Measurements from ENCODE around the gene GJD4. TPM values are rescaled to one million over a fixed set of nuclear protein-coding genes. Genes with fewer than 3 reads are reported as not detected.

Gene GJD4
- polyA plus RNA-seq, 1 donor from 2014 or later, result not detected

GRCh38 chr10:35657621-35658020 is 52.5 kb downstream of the GJD4 start:
- no peak for TF ChIP-seq SMC3 (conservative IDR thresholded peaks at IDR 0.05; ENCODE audit: poor library complexity)
- TF ChIP-seq POLR2AphosphoS5 (IDR thresholded peaks at IDR 0.05), result no peak
- H3F3A ChIP-seq (ENCODE audit: insufficient read depth, low read length, poor library complexity, severe bottlenecking), result no peaks in the 10 kb centered on the region
- no peak overlapping the region for H3K4me2 ChIP-seq (ENCODE audit: low read length)
- no peak overlapping the region for H3K9ac ChIP-seq (ENCODE audit: low read length)
- no peaks in the 10 kb centered on the region for H3K9me3 ChIP-seq (ENCODE audit: low read length)
- H3K79me2 ChIP-seq (replicated peaks; ENCODE audit: insufficient read depth, low read length), result no peaks in the 10 kb centered on the region
- H2AFZ ChIP-seq (ENCODE audit: low read depth, low read length), result no peak overlapping the region
- no peaks in the 10 kb centered on the region for H3K36me3 ChIP-seq (ENCODE audit: insufficient read depth, low read length)
- H4K20me1 ChIP-seq (ENCODE audit: insufficient read depth), result no peaks in the 10 kb centered on the region
- no peaks in the 10 kb centered on the region for H3K9me2 ChIP-seq (ENCODE audit: insufficient read depth, low read length)
- no peaks in the 10 kb centered on the region for H3K27me3 ChIP-seq (ENCODE audit: insufficient read depth, low read depth, low read length)
- H3K27ac ChIP-seq (ENCODE audit: low read length), result no peak overlapping the region
- no peak overlapping the region for H3K4me3 ChIP-seq (ENCODE audit: low read length)

Other genes with a start within 250 kb of the GJD4 start
- 1.6 and 1.9 TPM in 2 replicates for gene FZD8, start 37.0 kb downstream of the GJD4 start, polyA plus RNA-seq

Measured in neural cell (in vitro differentiated cells).